Measurements from ENCODE around the gene RANBP3. TPM values are rescaled to one million over a fixed set of nuclear protein-coding genes. Genes with fewer than 3 reads are reported as not detected.
A peak's percentile ranks its signal among the peaks of the same experiment; 100 is the strongest.

The RANBP3 gene
- total and polyA plus RNA-seq, 2 experiments from 2014 or later: 40.2 to 98.3 TPM

DNA sequence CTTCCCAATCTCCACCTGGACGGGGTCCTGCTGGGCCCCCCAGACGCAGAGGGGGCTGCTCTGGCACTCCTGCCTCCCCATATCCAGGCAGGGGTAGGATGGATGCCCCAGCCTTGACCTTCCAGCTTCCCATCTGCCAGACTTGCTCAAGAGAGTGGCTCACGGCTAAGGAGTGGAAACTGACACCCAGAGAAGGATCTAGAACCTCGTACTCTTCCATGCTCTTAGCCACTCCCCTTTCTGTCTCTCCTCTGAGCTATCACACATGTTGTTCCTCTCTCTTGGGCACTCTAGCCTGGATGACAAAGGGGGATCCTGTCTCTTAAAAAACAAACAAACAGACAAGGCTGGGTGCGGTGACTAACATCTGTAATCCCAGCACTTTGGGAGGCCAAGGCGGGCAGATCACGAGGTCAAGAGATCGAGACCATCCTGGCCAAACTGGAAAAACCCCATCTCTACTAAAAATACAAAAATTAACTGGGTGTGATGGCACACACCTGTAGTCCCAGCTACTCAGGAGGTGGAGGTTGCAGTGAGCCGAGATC lies 95.4 kb downstream of the RANBP3 start:
- Histone ChIP-seq H3K4me3 (no peak overlapping the region), H3K4me1 (ENCODE audit: insufficient read depth) (peaks cover 14% of the 10 kb centered on the region; the same call in 1 of the 2 replicates), H3F3A (replicated peaks; ENCODE audit: low read depth) (no peaks in the 10 kb centered on the region), H3K4me2 (no peak overlapping the region), H3K36me3 (ENCODE audit: insufficient read depth) (no peaks in the 10 kb centered on the region), H3K79me2 (replicated peaks; ENCODE audit: insufficient read depth) (no peaks in the 10 kb centered on the region), H3K9me2 (ENCODE audit: insufficient read depth) (no peaks in the 10 kb centered on the region), H2AFZ (peak overlapping the region; percentile 66; the same call in 1 of the 2 replicates), H3K27ac (ENCODE audit: low read depth) (no peak overlapping the region), H3K27me3 (ENCODE audit: insufficient read depth) (no peaks in the 10 kb centered on the region), H4K20me1 (replicated peaks; ENCODE audit: insufficient read depth) (no peaks in the 10 kb centered on the region)
- Mint-ChIP-seq H3K4me1 (peaks cover 14% of the 10 kb centered on the region), H3K27me3 (ENCODE audit: insufficient read depth, low read depth, poor library complexity) (peaks cover 6% of the 10 kb centered on the region), H3K36me3 (ENCODE audit: low read depth) (no peaks in the 10 kb centered on the region), H3K27ac (no peak overlapping the region), H3K9me3 (no peaks in the 10 kb centered on the region), H3K4me3 (no peak overlapping the region)
- no peak for ATAC-seq
- DNase-seq (ENCODE audit: low spot score): no peak
- TF ChIP-seq ZNF114 (CRISPR knock-in tag; IDR thresholded peaks at IDR 0.05): no peak
- no peak for TF ChIP-seq EZH2phosphoT487 (IDR thresholded peaks at IDR 0.05; ENCODE audit: unreplicated experiment)
- no peak for TF ChIP-seq EZH2 (IDR thresholded peaks at IDR 0.05; ENCODE audit: low read depth, unreplicated experiment)
- TF ChIP-seq, protein P1, sequence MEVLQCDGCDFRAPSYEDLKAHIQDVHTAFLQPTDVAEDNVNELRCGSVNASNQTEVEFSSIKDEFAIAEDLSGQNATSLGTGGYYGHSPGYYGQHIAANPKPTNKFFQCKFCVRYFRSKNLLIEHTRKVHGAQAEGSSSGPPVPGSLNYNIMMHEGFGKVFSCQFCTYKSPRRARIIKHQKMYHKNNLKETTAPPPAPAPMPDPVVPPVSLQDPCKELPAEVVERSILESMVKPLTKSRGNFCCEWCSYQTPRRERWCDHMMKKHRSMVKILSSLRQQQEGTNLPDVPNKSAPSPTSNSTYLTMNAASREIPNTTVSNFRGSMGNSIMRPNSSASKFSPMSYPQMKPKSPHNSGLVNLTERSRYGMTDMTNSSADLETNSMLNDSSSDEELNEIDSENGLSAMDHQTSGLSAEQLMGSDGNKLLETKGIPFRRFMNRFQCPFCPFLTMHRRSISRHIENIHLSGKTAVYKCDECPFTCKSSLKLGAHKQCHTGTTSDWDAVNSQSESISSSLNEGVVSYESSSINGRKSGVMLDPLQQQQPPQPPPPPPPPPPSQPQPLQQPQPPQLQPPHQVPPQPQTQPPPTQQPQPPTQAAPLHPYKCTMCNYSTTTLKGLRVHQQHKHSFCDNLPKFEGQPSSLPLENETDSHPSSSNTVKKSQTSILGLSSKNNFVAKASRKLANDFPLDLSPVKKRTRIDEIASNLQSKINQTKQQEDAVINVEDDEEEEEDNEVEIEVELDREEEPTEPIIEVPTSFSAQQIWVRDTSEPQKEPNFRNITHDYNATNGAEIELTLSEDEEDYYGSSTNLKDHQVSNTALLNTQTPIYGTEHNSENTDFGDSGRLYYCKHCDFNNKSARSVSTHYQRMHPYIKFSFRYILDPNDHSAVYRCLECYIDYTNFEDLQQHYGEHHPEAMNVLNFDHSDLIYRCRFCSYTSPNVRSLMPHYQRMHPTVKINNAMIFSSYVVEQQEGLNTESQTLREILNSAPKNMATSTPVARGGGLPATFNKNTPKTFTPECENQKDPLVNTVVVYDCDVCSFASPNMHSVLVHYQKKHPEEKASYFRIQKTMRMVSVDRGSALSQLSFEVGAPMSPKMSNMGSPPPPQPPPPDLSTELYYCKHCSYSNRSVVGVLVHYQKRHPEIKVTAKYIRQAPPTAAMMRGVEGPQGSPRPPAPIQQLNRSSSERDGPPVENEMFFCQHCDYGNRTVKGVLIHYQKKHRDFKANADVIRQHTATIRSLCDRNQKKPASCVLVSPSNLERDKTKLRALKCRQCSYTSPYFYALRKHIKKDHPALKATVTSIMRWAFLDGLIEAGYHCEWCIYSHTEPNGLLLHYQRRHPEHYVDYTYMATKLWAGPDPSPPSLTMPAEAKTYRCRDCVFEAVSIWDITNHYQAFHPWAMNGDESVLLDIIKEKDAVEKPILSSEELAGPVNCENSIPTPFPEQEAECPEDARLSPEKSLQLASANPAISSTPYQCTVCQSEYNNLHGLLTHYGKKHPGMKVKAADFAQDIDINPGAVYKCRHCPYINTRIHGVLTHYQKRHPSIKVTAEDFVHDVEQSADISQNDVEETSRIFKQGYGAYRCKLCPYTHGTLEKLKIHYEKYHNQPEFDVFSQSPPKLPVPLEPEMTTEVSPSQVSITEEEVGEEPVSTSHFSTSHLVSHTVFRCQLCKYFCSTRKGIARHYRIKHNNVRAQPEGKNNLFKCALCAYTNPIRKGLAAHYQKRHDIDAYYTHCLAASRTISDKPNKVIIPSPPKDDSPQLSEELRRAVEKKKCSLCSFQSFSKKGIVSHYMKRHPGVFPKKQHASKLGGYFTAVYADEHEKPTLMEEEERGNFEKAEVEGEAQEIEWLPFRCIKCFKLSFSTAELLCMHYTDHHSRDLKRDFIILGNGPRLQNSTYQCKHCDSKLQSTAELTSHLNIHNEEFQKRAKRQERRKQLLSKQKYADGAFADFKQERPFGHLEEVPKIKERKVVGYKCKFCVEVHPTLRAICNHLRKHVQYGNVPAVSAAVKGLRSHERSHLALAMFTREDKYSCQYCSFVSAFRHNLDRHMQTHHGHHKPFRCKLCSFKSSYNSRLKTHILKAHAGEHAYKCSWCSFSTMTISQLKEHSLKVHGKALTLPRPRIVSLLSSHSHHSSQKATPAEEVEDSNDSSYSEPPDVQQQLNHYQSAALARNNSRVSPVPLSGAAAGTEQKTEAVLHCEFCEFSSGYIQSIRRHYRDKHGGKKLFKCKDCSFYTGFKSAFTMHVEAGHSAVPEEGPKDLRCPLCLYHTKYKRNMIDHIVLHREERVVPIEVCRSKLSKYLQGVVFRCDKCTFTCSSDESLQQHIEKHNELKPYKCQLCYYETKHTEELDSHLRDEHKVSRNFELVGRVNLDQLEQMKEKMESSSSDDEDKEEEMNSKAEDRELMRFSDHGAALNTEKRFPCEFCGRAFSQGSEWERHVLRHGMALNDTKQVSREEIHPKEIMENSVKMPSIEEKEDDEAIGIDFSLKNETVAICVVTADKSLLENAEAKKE (CRISPR knock-in tag; IDR thresholded peaks at IDR 0.05): no peak
- TF ChIP-seq, protein P2, sequence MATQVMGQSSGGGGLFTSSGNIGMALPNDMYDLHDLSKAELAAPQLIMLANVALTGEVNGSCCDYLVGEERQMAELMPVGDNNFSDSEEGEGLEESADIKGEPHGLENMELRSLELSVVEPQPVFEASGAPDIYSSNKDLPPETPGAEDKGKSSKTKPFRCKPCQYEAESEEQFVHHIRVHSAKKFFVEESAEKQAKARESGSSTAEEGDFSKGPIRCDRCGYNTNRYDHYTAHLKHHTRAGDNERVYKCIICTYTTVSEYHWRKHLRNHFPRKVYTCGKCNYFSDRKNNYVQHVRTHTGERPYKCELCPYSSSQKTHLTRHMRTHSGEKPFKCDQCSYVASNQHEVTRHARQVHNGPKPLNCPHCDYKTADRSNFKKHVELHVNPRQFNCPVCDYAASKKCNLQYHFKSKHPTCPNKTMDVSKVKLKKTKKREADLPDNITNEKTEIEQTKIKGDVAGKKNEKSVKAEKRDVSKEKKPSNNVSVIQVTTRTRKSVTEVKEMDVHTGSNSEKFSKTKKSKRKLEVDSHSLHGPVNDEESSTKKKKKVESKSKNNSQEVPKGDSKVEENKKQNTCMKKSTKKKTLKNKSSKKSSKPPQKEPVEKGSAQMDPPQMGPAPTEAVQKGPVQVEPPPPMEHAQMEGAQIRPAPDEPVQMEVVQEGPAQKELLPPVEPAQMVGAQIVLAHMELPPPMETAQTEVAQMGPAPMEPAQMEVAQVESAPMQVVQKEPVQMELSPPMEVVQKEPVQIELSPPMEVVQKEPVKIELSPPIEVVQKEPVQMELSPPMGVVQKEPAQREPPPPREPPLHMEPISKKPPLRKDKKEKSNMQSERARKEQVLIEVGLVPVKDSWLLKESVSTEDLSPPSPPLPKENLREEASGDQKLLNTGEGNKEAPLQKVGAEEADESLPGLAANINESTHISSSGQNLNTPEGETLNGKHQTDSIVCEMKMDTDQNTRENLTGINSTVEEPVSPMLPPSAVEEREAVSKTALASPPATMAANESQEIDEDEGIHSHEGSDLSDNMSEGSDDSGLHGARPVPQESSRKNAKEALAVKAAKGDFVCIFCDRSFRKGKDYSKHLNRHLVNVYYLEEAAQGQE (IDR thresholded peaks at IDR 0.05; ENCODE audit: unreplicated experiment): no peak
- TF ChIP-seq, protein P3, sequence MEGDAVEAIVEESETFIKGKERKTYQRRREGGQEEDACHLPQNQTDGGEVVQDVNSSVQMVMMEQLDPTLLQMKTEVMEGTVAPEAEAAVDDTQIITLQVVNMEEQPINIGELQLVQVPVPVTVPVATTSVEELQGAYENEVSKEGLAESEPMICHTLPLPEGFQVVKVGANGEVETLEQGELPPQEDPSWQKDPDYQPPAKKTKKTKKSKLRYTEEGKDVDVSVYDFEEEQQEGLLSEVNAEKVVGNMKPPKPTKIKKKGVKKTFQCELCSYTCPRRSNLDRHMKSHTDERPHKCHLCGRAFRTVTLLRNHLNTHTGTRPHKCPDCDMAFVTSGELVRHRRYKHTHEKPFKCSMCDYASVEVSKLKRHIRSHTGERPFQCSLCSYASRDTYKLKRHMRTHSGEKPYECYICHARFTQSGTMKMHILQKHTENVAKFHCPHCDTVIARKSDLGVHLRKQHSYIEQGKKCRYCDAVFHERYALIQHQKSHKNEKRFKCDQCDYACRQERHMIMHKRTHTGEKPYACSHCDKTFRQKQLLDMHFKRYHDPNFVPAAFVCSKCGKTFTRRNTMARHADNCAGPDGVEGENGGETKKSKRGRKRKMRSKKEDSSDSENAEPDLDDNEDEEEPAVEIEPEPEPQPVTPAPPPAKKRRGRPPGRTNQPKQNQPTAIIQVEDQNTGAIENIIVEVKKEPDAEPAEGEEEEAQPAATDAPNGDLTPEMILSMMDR (conservative IDR thresholded peaks at IDR 0.05; ENCODE audit: low read depth in 2 of 2): no peak
- TF ChIP-seq JUNB (IDR thresholded peaks at IDR 0.05; ENCODE audit: unreplicated experiment): no peak
- TF ChIP-seq POLR2AphosphoS5 (IDR thresholded peaks at IDR 0.05; ENCODE audit: low read depth): no peak
- TF ChIP-seq NANOG (IDR thresholded peaks at IDR 0.05; ENCODE audit: borderline replicate concordance): no peak
- TF ChIP-seq, protein P4, sequence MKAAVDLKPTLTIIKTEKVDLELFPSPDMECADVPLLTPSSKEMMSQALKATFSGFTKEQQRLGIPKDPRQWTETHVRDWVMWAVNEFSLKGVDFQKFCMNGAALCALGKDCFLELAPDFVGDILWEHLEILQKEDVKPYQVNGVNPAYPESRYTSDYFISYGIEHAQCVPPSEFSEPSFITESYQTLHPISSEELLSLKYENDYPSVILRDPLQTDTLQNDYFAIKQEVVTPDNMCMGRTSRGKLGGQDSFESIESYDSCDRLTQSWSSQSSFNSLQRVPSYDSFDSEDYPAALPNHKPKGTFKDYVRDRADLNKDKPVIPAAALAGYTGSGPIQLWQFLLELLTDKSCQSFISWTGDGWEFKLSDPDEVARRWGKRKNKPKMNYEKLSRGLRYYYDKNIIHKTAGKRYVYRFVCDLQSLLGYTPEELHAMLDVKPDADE (IDR thresholded peaks at IDR 0.05): no peak
- TF ChIP-seq STAT1 (IDR thresholded peaks at IDR 0.05; ENCODE audit: unreplicated experiment): no peak
- no peak for TF ChIP-seq ZNF331 (CRISPR knock-in tag; IDR thresholded peaks at IDR 0.05; ENCODE audit: low read depth)
- no peak for TF ChIP-seq CREB1 (CRISPR knock-in tag; IDR thresholded peaks at IDR 0.05; ENCODE audit: low read depth)
